ENCODE measurements around the gene S100A5. TPM values are rescaled to one million over a fixed set of nuclear protein-coding genes. Genes with fewer than 3 reads are reported as not detected.

The S100A5 gene
- total and polyA plus RNA-seq, 9 of the 15 experiments (the other 6 are each of a cell fraction or from before 2014, with no cell fraction given), result 0.56 to 1.4 (median 0.64) TPM; not detected in 5

DNA sequence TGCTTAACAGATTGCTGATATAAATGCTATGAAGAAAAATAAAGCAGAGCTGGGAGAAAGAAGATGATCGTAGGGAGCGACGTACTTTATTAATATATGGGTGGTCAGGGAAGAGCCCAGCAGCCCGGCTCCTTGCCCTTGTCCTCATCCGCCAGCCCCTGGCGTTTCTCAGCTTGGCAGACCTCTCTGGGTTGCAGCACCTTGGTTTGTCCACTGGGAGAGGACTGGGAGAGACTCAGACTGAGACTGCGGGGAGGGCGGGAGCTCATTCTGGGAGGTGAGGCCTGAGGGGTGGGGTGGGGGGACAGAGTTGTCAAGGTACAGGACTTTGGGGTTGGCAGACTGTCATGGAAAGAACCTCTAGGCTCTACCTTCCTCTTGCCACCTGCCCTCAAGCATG, 11.6 kb upstream of the S100A5 start (continued):
- TF ChIP-seq, protein P1, sequence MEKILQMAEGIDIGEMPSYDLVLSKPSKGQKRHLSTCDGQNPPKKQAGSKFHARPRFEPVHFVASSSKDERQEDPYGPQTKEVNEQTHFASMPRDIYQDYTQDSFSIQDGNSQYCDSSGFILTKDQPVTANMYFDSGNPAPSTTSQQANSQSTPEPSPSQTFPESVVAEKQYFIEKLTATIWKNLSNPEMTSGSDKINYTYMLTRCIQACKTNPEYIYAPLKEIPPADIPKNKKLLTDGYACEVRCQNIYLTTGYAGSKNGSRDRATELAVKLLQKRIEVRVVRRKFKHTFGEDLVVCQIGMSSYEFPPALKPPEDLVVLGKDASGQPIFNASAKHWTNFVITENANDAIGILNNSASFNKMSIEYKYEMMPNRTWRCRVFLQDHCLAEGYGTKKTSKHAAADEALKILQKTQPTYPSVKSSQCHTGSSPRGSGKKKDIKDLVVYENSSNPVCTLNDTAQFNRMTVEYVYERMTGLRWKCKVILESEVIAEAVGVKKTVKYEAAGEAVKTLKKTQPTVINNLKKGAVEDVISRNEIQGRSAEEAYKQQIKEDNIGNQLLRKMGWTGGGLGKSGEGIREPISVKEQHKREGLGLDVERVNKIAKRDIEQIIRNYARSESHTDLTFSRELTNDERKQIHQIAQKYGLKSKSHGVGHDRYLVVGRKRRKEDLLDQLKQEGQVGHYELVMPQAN (IDR thresholded peaks at IDR 0.05; ENCODE audit: borderline replicate concordance), result no peak
- TF ChIP-seq ARHGAP35 (IDR thresholded peaks at IDR 0.05; ENCODE audit: partially characterized antibody) (no peak), ZNF23 (CRISPR knock-in tag; IDR thresholded peaks at IDR 0.05) (no peak)

DNA sequence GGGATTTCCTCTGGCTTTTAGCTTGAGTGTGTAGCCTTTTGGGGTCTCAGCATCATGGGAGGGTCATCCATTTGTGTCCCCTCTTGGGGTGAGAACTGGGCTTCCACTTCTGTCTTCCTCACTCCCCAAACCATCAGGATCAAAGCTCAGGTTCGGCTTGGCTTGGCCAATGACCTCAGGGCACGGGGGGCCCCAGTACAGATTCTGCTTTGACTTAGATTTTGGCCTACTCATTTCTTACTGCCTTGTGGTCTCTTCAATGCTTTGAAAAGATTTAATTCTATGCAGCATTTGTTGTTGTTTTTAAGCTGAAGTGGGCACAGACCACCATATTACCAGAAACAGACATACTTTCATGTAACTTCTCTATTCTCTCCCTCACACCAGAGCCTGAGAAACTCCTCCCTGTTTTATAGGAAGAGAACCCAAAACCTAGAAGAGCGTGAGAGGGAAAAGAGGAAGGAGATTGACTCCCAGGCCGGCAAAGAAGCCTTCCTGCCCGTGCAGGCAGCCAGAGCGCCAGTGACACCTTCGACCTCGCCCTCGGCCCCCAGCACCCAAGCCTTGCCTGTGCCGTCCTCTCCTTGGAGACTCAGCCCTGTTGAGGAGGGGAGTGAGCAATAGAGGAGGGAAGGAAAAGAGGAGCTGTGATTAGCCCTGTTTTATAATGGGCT, 10.2 kb upstream of the S100A5 start:
- Histone ChIP-seq H2AFZ (ENCODE audit: low read depth, low read length) (peak overlapping the region; percentile 63), H3K4me3 (no peak overlapping the region), H3K79me2 (ENCODE audit: control insufficient read depth, insufficient read depth, low read length) (no peaks in the 10 kb centered on the region), H3K4me1 (replicated peaks in 1 of 2; ENCODE audit: control insufficient read depth in 2 of 2, insufficient read depth in 2 of 2, low read length in 2 of 2) (peaks cover 37 to 45% of the 10 kb centered on the region in 2 experiments; a peak in 4 of 5 replicates), H3K9me1 (ENCODE audit: control insufficient read depth, insufficient read depth, low read length) (no peaks in the 10 kb centered on the region), H3K9me3 (replicated peaks; ENCODE audit: control insufficient read depth, insufficient read depth, low read depth, low read length) (no peaks in the 10 kb centered on the region), H3K27ac (ENCODE audit: extremely low read depth, low read depth, low read length) (no peak overlapping the region), H3K27me3 (ENCODE audit: control insufficient read depth in 2 of 2, insufficient read depth in 2 of 2, low read length in 2 of 2) (no peaks in the 10 kb centered on the region), H3K36me3 (ENCODE audit: control insufficient read depth, insufficient read depth, low read length) (no peaks in the 10 kb centered on the region), H4K20me1 (replicated peaks; ENCODE audit: control insufficient read depth, insufficient read depth, low read length) (no peaks in the 10 kb centered on the region), H3K9ac (ENCODE audit: insufficient read depth in 1 of 2, low read depth in 2 of 2, low read length in 2 of 2) (peak overlapping the region in 1 of 2 experiments; percentile 50; a peak in 2 of 4 replicates), H3K4me2 (ENCODE audit: insufficient read depth, low read length) (no peak overlapping the region)
- ATAC-seq (no peak), FAIRE-seq (no peak), DNase-seq (ENCODE audit: extremely low read depth in 1 of 4, low spot score in 3 of 4) (no peak)
- 45% methylated on average over 10 of the region's 10 CpGs for WGBS (ENCODE audit: insufficient coverage, low coverage, missing lambda C conversion rate)
- no TSS peak for BruUV-seq (replicated peaks)
- ChIA-PET POLR2A (interaction anchor here (0.6 to 1.4 kb wide), 6 partner anchors 9 to 42 kb away, joined by 3 to 8 read pairs (median 3); no protein-coding TSS in a partner anchor), CTCF (ENCODE audit: low intra/inter-chr PET ratio) (interaction anchor here (0.6 kb wide), 1 partner anchor 18 kb away, joined by 3 read pairs; no protein-coding TSS in a partner anchor)
- no peak for TF ChIP-seq HMG20B (CRISPR knock-in tag; IDR thresholded peaks at IDR 0.05)
- TF ChIP-seq, protein P2, sequence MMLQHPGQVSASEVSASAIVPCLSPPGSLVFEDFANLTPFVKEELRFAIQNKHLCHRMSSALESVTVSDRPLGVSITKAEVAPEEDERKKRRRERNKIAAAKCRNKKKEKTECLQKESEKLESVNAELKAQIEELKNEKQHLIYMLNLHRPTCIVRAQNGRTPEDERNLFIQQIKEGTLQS (IDR thresholded peaks at IDR 0.05), result no peak
- TF ChIP-seq, protein P2 (CRISPR knock-in tag; conservative IDR thresholded peaks at IDR 0.05), result no peak
- TF ChIP-seq, protein P3, sequence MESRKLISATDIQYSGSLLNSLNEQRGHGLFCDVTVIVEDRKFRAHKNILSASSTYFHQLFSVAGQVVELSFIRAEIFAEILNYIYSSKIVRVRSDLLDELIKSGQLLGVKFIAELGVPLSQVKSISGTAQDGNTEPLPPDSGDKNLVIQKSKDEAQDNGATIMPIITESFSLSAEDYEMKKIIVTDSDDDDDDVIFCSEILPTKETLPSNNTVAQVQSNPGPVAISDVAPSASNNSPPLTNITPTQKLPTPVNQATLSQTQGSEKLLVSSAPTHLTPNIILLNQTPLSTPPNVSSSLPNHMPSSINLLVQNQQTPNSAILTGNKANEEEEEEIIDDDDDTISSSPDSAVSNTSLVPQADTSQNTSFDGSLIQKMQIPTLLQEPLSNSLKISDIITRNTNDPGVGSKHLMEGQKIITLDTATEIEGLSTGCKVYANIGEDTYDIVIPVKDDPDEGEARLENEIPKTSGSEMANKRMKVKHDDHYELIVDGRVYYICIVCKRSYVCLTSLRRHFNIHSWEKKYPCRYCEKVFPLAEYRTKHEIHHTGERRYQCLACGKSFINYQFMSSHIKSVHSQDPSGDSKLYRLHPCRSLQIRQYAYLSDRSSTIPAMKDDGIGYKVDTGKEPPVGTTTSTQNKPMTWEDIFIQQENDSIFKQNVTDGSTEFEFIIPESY (CRISPR knock-in tag; IDR thresholded peaks at IDR 0.05), result peak; percentile 34; the same call in 1 of the 2 replicates
- no peak for TF ChIP-seq CHD1 (IDR thresholded peaks at IDR 0.05; ENCODE audit: low read length)
- TF ChIP-seq, protein P4, sequence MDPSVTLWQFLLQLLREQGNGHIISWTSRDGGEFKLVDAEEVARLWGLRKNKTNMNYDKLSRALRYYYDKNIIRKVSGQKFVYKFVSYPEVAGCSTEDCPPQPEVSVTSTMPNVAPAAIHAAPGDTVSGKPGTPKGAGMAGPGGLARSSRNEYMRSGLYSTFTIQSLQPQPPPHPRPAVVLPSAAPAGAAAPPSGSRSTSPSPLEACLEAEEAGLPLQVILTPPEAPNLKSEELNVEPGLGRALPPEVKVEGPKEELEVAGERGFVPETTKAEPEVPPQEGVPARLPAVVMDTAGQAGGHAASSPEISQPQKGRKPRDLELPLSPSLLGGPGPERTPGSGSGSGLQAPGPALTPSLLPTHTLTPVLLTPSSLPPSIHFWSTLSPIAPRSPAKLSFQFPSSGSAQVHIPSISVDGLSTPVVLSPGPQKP (CRISPR knock-in tag; IDR thresholded peaks at IDR 0.05), result no peak
- TF ChIP-seq TAF7 (tag; IDR thresholded peaks at IDR 0.05), result no peak
- TF ChIP-seq, protein P5, sequence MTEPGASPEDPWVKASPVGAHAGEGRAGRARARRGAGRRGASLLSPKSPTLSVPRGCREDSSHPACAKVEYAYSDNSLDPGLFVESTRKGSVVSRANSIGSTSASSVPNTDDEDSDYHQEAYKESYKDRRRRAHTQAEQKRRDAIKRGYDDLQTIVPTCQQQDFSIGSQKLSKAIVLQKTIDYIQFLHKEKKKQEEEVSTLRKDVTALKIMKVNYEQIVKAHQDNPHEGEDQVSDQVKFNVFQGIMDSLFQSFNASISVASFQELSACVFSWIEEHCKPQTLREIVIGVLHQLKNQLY (CRISPR knock-in tag; conservative IDR thresholded peaks at IDR 0.05), result no peak
- in situ Hi-C loops (cut with MboI) (no loop called here), intact Hi-C loops (cut with micrococcal nuclease) (no loop called here)

Data from K562 (cell line).